H1 (cell line): ENCODE measurements around the gene IQUB. TPM values are rescaled to one million over a fixed set of nuclear protein-coding genes. Genes with fewer than 3 reads are reported as not detected.
"Not testable (repeated sequence)": the region's sequence is repeated elsewhere in the genome, so short reads cannot be mapped to it uniquely, and the experiment has no call there.

Experiments used
- CTCF ChIA-PET: fragments of 300-600 bp; sonication (Branson Sonifier 250); formaldehyde crosslinking; loops from one replicate; lab custom pipeline; 2021; ENCODE audit not compliant: partially characterized antibody; lab: Charles Lee
- POLR2A ChIA-PET: fragments of 300-600 bp; sonication (Branson Sonifier 250); formaldehyde crosslinking; loops from one replicate; lab custom pipeline; 2021; ENCODE audit warnings: inconsistent platforms; ENCODE audit not compliant: partially characterized antibody; lab: Charles Lee
- DNase-seq, 2 experiments: peaks; one replicate each; pipeline versions ENCODE4 v3.0.0 to v3.0.0-alpha.2; 2010 to 2022; ENCODE audit warnings: low spot score in 2 of 2, low read depth in 1 of 2, mixed read lengths in 1 of 2
- FAIRE-seq: peaks from 2 replicates; lab custom pipeline; 2011; peaks lifted over from hg19 to GRCh38; lab: Jason Lieb, UNC
- H2AFZ ChIP-seq: 2 replicates; pipeline ENCODE4 v1.8.1; 2012; ENCODE audit warnings: low read length, inconsistent platforms
- H2AK5ac ChIP-seq: 2 replicates; pipeline ENCODE4 v1.6.1; 2013; ENCODE audit warnings: low read depth, low read length
- H2BK120ac ChIP-seq: replicated peaks from 2 replicates; pipeline ENCODE3; 2013; ENCODE audit warnings: low read depth, low read length, inconsistent platforms
- H2BK12ac ChIP-seq: 2 replicates; pipeline ENCODE4 v1.6.1; 2013; ENCODE audit warnings: low read depth, low read length
- H2BK15ac ChIP-seq: 2 replicates; pipeline ENCODE4 v1.6.1; 2013; ENCODE audit warnings: low read length
- H2BK20ac ChIP-seq: 2 replicates; pipeline ENCODE4 v1.6.1; 2013; ENCODE audit warnings: low read length
- H2BK5ac ChIP-seq: 2 replicates; pipeline ENCODE4 v1.6.1; 2013; ENCODE audit warnings: low read depth, low read length
- H3K14ac ChIP-seq: 2 replicates; pipeline ENCODE4 v1.6.1; 2013; ENCODE audit warnings: inconsistent platforms; ENCODE audit not compliant: insufficient read length
- H3K18ac ChIP-seq: 2 replicates; pipeline ENCODE4 v1.6.1; 2013; ENCODE audit warnings: low read length; ENCODE audit errors: extremely low read depth
- H3K23ac ChIP-seq: 2 replicates; pipeline ENCODE4 v1.6.1; 2013; ENCODE audit warnings: inconsistent platforms; ENCODE audit not compliant: insufficient read length
- H3K23me2 ChIP-seq: 2 replicates; pipeline ENCODE4 v1.6.1; 2013; ENCODE audit warnings: low read depth, low read length
- H3K27ac ChIP-seq: 2 replicates; pipeline ENCODE4 v1.6.1; 2011; ENCODE audit warnings: low read depth, low read length, inconsistent platforms
- H3K27me3 ChIP-seq, 4 experiments: replicated peaks in 1 of 4; 1 replicate in 1 of 4; 2 replicates in 3 of 4; pipeline versions ENCODE4 v1.6.1 to v1.8.1; 2011 to 2013; ENCODE audit warnings: low read length in 3 of 4, mild to moderate bottlenecking in 3 of 4, inconsistent platforms in 2 of 4, mixed read lengths in 2 of 4, moderate library complexity in 1 of 4; ENCODE audit not compliant: control insufficient read depth in 3 of 4, insufficient read depth in 3 of 4; ENCODE audit errors: extremely low read depth in 1 of 4
- H3K36me3 ChIP-seq, 4 experiments: 2 replicates each; pipeline versions ENCODE4 v1.6.1 to v1.8.1; 2011 to 2013; ENCODE audit warnings: mild to moderate bottlenecking in 4 of 4, low read length in 3 of 4, moderate library complexity in 2 of 4, control low read depth in 1 of 4, inconsistent platforms in 1 of 4; ENCODE audit not compliant: insufficient read depth in 4 of 4, control insufficient read depth in 2 of 4
- H3K4ac ChIP-seq: replicated peaks from 2 replicates; pipeline ENCODE3; 2013; ENCODE audit warnings: low read length, low read depth, mixed read lengths, inconsistent platforms; ENCODE audit not compliant: insufficient read length
- H3K4me1 ChIP-seq, 4 experiments: replicated peaks in 1 of 4; 1 replicate in 1 of 4; 2 replicates in 3 of 4; pipeline versions ENCODE4 v1.6.1 to v1.8.1; 2011 to 2013; ENCODE audit warnings: low read length in 3 of 4, inconsistent platforms in 2 of 4, mixed read lengths in 1 of 4; ENCODE audit not compliant: insufficient read depth in 4 of 4, control insufficient read depth in 3 of 4
- H3K4me2 ChIP-seq, 2 experiments: 2 replicates each; pipeline versions ENCODE4 v1.6.1 to v1.8.1; 2011 to 2013; ENCODE audit warnings: low read depth in 2 of 2, low read length in 2 of 2, control low read depth in 1 of 2, inconsistent platforms in 1 of 2, mild to moderate bottlenecking in 1 of 2; ENCODE audit not compliant: insufficient read depth in 1 of 2
- H3K4me3 ChIP-seq, 4 experiments: fragments of 200-600, 300-600 bp in 1 of 4; sonication (generic), shearing (Covaris generic), sonication (Bioruptor Twin) in 1 of 4; 2 replicates each; pipeline versions ENCODE4 v1.5.1 to v1.8.1; 2011 to 2016; ENCODE audit warnings: low read length in 4 of 4, low read depth in 3 of 4, control low read depth in 2 of 4, inconsistent platforms in 2 of 4, mild to moderate bottlenecking in 2 of 4, mixed read lengths in 1 of 4, moderate library complexity in 1 of 4; ENCODE audit not compliant: insufficient read depth in 2 of 4; ENCODE audit errors: extremely low read depth in 1 of 4
- H3K56ac ChIP-seq: replicated peaks from 2 replicates; pipeline ENCODE3; 2013; ENCODE audit warnings: low read depth, mild to moderate bottlenecking, mixed read lengths, low read length, inconsistent platforms; ENCODE audit not compliant: insufficient read length
- H3K79me1 ChIP-seq: 2 replicates; pipeline ENCODE4 v1.6.1; 2013; ENCODE audit warnings: low read depth, low read length, control low read depth
- H3K79me2 ChIP-seq, 2 experiments: 2 replicates each; pipeline versions ENCODE4 v1.6.1 to v1.8.1; 2012 to 2013; ENCODE audit warnings: low read length in 2 of 2, mild to moderate bottlenecking in 2 of 2, inconsistent platforms in 1 of 2; ENCODE audit not compliant: insufficient read depth in 2 of 2, control insufficient read depth in 1 of 2
- H3K9ac ChIP-seq, 4 experiments: replicated peaks in 1 of 4; 1 replicate in 1 of 4; 2 replicates in 3 of 4; pipeline versions ENCODE4 v1.6.1 to v1.8.1; 2011 to 2013; ENCODE audit warnings: low read depth in 3 of 4, low read length in 3 of 4, control low read depth in 2 of 4, mild to moderate bottlenecking in 2 of 4, moderate library complexity in 2 of 4, inconsistent platforms in 1 of 4; ENCODE audit errors: extremely low read depth in 1 of 4
- H3K9me3 ChIP-seq, 2 experiments: 2 replicates each; pipeline versions ENCODE4 v1.6.1 to v1.8.1; 2012 to 2013; ENCODE audit warnings: mild to moderate bottlenecking in 2 of 2, moderate library complexity in 2 of 2, control low read depth in 1 of 2, inconsistent platforms in 1 of 2, low read depth in 1 of 2, low read length in 1 of 2, mixed read lengths in 1 of 2; ENCODE audit not compliant: insufficient read depth in 2 of 2
- H4K20me1 ChIP-seq, 2 experiments: replicated peaks in 1 of 2; 2 replicates each; pipeline versions ENCODE3 to v1.8.1; 2011 to 2013; ENCODE audit warnings: inconsistent platforms in 2 of 2, low read length in 2 of 2, mild to moderate bottlenecking in 1 of 2; ENCODE audit not compliant: insufficient read depth in 2 of 2, control insufficient read depth in 1 of 2
- H4K5ac ChIP-seq: 2 replicates; pipeline ENCODE4 v1.6.1; 2013; ENCODE audit warnings: low read length, low read depth, mixed read lengths, inconsistent platforms; ENCODE audit not compliant: insufficient read length
- H4K8ac ChIP-seq: 2 replicates; pipeline ENCODE4 v1.8.0; 2013; ENCODE audit warnings: mild to moderate bottlenecking, moderate library complexity, low read length, inconsistent platforms; ENCODE audit not compliant: insufficient read depth; ENCODE audit errors: extremely low read depth
- H4K91ac ChIP-seq: replicated peaks from 2 replicates; pipeline ENCODE3; 2013; ENCODE audit warnings: low read length, mixed read lengths, inconsistent platforms; ENCODE audit not compliant: insufficient read length
- WGBS, 2 experiments: shearing (Covaris generic) in 1 of 2; methylation state at CpG; one replicate each; pipeline versions ENCODE4 v1.1.6 to v1.1.7; 2013 to 2015; ENCODE audit warnings: low lambda C conversion rate in 2 of 2, mixed read lengths in 2 of 2, inconsistent platforms in 1 of 2, low coverage in 1 of 2, missing lambda C conversion rate in 1 of 2; ENCODE audit not compliant: insufficient replicate concordance in 2 of 2, insufficient coverage in 1 of 2, insufficient read length in 1 of 2; ENCODE audit errors: extremely low coverage in 1 of 2, missing lambda C conversion rate in 1 of 2; 5-methylcytosine and 5-hydroxymethylcytosine counted together
- polyA plus RNA-seq, 7 experiments: library from polyadenylated mRNA; depleted of rRNA in 3 of 7; stranded (reverse) in 5 of 7; unstranded in 2 of 7; fragments of >200 nt in 5 of 7; fragments of 200-250 nt in 2 of 7; gene quantifications; 1 replicate in 5 of 7; 2 replicates in 1 of 7; 4 replicates in 1 of 7; pipeline versions ENCODE4 v1.2.1 to v1.2.3, GENCODE V29; 2011 to 2013; ENCODE audit warnings: missing spikeins in 2 of 7, mixed read lengths in 2 of 7
- total RNA-seq: library from RNA; stranded (reverse); fragmentation: NEBNext Ultra II Directional; extraction: Animal tissue kit (Norgen Biotek cat#: 25700); gene quantifications from 2 replicates; pipeline ENCODE4 v1.2.1, GENCODE V29; 2021

Gene IQUB
- total and polyA plus RNA-seq, 2 of the 8 experiments (the other 6 are each of a cell fraction or from before 2014, with no cell fraction given) = 0.12 to 0.82 TPM

DNA sequence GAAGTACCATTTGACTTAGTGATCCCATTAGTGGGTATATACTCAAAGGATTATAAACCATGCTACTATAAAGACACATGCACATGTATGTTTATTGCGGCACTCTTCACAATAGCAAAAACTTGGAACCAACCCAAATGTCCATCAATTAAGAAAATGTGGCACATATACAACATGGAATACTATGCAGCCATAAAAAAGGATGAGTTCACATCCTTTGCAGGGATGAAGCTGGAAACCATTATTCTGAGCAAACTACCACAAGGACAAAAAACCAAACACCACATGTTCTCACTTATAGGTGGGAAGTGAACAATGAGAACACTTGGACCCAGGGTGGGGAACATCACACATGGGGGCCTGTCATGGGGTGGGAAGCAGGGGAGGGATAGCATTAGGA, 56.3 kb downstream of the IQUB start:
- H3K4me2 ChIP-seq, H3K9me3 ChIP-seq, H2BK20ac ChIP-seq, H3K36me3 ChIP-seq, H4K5ac ChIP-seq, POLR2A ChIA-PET, H4K8ac ChIP-seq, DNase-seq, H3K4me1 ChIP-seq, H3K4ac ChIP-seq, FAIRE-seq, H3K79me2 ChIP-seq, H2BK120ac ChIP-seq, H2AK5ac ChIP-seq, H3K56ac ChIP-seq, H3K27ac ChIP-seq, H3K4me3 ChIP-seq, H2AFZ ChIP-seq, H3K9ac ChIP-seq, H4K20me1 ChIP-seq, H4K91ac ChIP-seq, H2BK12ac ChIP-seq, H3K27me3 ChIP-seq, H2BK15ac ChIP-seq, H3K18ac ChIP-seq, H3K23ac ChIP-seq, H2BK5ac ChIP-seq, H3K79me1 ChIP-seq, H3K14ac ChIP-seq, H3K23me2 ChIP-seq: not testable (repeated sequence)
- WGBS, 2 experiments = 100% methylated on average over 1 of the region's 1 CpG; no CpG with 5 or more reads in 1 of the 2 experiments
- CTCF ChIA-PET = interaction anchor here (1.7 kb wide), 1 partner anchor 10 kb away, joined by 6 read pairs; no protein-coding TSS in a partner anchor
